ENCODE data around the gene SHC2. TPM values are rescaled to one million over a fixed set of nuclear protein-coding genes. Genes with fewer than 3 reads are reported as not detected.
A peak's percentile ranks its signal among the peaks of the same experiment; 100 is the strongest.

Gene SHC2
- total and polyA plus RNA-seq, 2 of the 13 experiments (the other 11 are each of a cell fraction or from before 2014, with no cell fraction given): 9.0 to 18.3 TPM

DNA sequence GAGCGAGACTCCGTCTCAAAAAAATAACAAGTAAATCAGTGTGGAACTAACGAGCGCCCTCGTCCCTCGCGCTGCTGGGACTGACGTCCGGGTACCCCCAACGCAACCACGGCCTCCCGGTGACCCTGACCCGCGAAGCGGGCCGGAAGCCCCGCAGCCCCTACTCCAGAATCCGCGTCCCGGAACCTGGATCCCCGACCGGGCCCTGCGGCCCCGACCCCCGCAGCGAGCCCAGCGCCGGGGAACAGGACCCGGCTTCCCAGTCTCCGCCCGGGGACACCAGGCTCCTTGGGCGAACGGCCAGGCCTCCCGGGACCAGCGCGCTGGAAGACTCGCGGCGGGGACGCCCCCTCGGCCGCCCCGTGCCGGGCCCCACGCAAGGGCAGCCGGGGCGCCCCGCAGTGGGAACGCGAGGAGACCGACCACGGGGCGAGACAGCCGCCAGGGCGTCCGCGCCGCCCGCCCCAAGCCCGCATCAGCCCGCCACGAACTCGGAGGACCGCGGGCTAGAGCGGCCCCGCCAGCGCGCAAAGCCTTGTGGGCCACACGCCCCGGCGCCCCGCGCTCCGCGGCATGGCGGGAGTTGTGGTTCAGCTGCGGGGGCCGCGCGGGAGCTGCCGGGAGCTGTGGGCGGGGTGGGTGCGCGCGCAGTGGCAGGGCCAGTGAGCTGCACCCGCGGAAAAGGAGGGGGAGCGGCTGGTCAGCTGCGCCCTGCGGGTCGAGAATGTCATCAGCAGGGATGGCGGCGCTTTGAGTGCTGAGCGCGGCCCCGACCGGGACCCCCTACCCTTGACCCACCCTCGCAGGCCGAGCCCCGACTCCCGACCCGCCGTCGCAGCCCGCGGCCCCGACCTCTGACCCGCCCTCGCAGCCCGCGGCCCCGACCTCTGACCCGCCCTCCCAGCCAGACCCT, 27.9 kb upstream of the SHC2 start (continued):
- TF ChIP-seq, protein P1, sequence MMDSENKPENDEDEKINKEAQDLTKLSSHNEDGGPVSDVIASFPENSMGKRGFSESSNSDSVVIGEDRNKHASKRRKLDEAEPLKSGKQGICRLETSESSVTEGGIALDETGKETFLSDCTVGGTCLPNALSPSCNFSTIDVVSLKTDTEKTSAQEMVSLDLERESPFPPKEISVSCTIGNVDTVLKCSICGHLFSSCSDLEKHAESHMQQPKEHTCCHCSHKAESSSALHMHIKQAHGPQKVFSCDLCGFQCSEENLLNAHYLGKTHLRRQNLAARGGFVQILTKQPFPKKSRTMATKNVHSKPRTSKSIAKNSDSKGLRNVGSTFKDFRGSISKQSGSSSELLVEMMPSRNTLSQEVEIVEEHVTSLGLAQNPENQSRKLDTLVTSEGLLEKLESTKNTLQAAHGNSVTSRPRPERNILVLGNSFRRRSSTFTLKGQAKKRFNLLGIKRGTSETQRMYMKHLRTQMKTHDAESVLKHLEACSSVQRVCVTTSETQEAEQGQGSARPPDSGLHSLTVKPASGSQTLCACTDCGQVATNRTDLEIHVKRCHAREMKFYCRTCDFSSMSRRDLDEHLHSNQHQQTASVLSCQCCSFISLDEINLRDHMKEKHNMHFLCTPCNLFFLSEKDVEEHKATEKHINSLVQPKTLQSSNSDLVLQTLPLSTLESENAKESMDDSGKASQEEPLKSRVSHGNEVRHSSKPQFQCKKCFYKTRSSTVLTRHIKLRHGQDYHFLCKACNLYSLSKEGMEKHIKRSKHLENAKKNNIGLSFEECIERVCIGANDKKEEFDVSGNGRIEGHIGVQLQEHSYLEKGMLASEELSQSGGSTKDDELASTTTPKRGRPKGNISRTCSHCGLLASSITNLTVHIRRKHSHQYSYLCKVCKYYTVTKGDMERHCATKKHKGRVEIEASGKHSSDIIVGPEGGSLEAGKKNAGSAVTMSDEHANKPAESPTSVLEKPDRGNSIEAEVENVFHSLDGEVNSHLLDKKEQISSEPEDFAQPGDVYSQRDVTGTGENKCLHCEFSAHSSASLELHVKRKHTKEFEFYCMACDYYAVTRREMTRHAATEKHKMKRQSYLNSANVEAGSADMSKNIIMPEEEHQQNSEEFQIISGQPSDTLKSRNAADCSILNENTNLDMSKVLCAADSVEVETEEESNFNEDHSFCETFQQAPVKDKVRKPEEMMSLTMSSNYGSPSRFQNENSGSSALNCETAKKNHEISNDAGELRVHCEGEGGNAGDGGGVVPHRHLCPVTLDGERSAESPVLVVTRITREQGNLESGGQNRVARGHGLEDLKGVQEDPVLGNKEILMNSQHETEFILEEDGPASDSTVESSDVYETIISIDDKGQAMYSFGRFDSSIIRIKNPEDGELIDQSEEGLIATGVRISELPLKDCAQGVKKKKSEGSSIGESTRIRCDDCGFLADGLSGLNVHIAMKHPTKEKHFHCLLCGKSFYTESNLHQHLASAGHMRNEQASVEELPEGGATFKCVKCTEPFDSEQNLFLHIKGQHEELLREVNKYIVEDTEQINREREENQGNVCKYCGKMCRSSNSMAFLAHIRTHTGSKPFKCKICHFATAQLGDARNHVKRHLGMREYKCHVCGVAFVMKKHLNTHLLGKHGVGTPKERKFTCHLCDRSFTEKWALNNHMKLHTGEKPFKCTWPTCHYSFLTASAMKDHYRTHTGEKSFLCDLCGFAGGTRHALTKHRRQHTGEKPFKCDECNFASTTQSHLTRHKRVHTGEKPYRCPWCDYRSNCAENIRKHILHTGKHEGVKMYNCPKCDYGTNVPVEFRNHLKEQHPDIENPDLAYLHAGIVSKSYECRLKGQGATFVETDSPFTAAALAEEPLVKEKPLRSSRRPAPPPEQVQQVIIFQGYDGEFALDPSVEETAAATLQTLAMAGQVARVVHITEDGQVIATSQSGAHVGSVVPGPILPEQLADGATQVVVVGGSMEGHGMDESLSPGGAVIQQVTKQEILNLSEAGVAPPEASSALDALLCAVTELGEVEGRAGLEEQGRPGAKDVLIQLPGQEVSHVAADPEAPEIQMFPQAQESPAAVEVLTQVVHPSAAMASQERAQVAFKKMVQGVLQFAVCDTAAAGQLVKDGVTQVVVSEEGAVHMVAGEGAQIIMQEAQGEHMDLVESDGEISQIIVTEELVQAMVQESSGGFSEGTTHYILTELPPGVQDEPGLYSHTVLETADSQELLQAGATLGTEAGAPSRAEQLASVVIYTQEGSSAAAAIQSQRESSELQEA (CRISPR knock-in tag; IDR thresholded peaks at IDR 0.05; ENCODE audit: not compliant biosample characterization): no peak
- peak; percentile 77 for TF ChIP-seq POLR2AphosphoS5 (IDR thresholded peaks at IDR 0.05; ENCODE audit: low read depth, low read length)
- no peak for TF ChIP-seq HMGA1 (CRISPR knock-in tag; conservative IDR thresholded peaks at IDR 0.05)
- 0 out of 2 replicates have a peak, but pooled peaks have one; percentile 13 for TF ChIP-seq GTF2F1 (IDR thresholded peaks at IDR 0.05; ENCODE audit: low read length)
- TF ChIP-seq TGIF2 (CRISPR knock-in tag; IDR thresholded peaks at IDR 0.05): peak; percentile 29; the same call in 1 of the 2 replicates
- TF ChIP-seq, protein P2, sequence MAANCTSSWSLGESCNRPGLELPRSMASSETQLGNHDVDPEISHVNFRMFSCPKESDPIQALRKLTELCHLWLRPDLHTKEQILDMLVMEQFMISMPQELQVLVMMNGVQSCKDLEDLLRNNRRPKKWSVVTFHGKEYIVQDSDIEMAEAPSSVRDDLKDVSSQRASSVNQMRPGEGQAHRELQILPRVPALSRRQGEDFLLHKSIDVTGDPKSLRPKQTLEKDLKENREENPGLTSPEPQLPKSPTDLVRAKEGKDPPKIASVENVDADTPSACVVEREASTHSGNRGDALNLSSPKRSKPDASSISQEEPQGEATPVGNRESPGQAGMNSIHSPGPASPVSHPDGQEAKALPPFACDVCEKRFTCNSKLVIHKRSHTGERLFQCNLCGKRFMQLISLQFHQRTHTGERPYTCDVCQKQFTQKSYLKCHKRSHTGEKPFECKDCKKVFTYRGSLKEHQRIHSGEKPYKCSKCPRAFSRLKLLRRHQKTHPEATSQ (CRISPR knock-in tag; IDR thresholded peaks at IDR 0.05; ENCODE audit: borderline replicate concordance): peak; percentile 31; the same call in 1 of the 2 replicates
- TF ChIP-seq ATF2 (CRISPR knock-in tag; IDR thresholded peaks at IDR 0.05): peak; percentile 36; the same call in 1 of the 2 replicates
- peak; percentile 71 for TF ChIP-seq MED1 (CRISPR knock-in tag; IDR thresholded peaks at IDR 0.05)
- TF ChIP-seq NKX3-1 (CRISPR knock-in tag; IDR thresholded peaks at IDR 0.05): no peak
- TF ChIP-seq GATA4 (IDR thresholded peaks at IDR 0.05; ENCODE audit: borderline replicate concordance, low read depth): peak; percentile 8; the same call in 1 of the 2 replicates
- peak; percentile 95 for TF ChIP-seq SP5 (CRISPR knock-in tag; IDR thresholded peaks at IDR 0.05; ENCODE audit: borderline replicate concordance, low read depth)
- TF ChIP-seq ZNF30 (CRISPR knock-in tag; IDR thresholded peaks at IDR 0.05): no peak
- no peak for TF ChIP-seq CBX1 (IDR thresholded peaks at IDR 0.05; ENCODE audit: low read depth)
- TF ChIP-seq, protein P3, sequence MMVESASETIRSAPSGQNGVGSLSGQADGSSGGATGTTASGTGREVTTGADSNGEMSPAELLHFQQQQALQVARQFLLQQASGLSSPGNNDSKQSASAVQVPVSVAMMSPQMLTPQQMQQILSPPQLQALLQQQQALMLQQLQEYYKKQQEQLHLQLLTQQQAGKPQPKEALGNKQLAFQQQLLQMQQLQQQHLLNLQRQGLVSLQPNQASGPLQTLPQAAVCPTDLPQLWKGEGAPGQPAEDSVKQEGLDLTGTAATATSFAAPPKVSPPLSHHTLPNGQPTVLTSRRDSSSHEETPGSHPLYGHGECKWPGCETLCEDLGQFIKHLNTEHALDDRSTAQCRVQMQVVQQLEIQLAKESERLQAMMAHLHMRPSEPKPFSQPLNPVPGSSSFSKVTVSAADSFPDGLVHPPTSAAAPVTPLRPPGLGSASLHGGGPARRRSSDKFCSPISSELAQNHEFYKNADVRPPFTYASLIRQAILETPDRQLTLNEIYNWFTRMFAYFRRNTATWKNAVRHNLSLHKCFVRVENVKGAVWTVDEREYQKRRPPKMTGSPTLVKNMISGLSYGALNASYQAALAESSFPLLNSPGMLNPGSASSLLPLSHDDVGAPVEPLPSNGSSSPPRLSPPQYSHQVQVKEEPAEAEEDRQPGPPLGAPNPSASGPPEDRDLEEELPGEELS (CRISPR knock-in tag; IDR thresholded peaks at IDR 0.05): peak; percentile 19; the same call in 1 of the 2 replicates
- peak; percentile 31; the same call in 1 of the 2 replicates for TF ChIP-seq HES4 (CRISPR knock-in tag; IDR thresholded peaks at IDR 0.05; ENCODE audit: borderline replicate concordance)
- TF ChIP-seq RELA (CRISPR knock-in tag; IDR thresholded peaks at IDR 0.05): no peak; the same call in 1 of the 2 replicates
